SK-N-SH (cell line): Measurements from ENCODE around the gene ZCCHC17. TPM values are rescaled to one million over a fixed set of nuclear protein-coding genes. Genes with fewer than 3 reads are reported as not detected.

ENCODE experiments used
- CTCF ChIA-PET: fragments of 300-600, 350-600 bp; formaldehyde crosslinking; extraction: SDS; loops from one replicate; lab custom pipeline; 2021; lab: Yijun Ruan, JAX
- POLR2A ChIA-PET: fragments of 350-600 bp; sonication (Branson Sonifier 250); formaldehyde crosslinking; extraction: SDS; loops from one replicate; lab custom pipeline; 2020; ENCODE audit warnings: antibody characterized with exemption, inconsistent platforms; lab: Yijun Ruan, JAX
- DNase-seq: peaks from one replicate; pipeline ENCODE4 v3.0.0; 2012
- H2AFZ ChIP-seq: fragments of 200-600 bp; sonication (generic); 2 replicates; pipeline ENCODE4 v1.8.1; 2016; ENCODE audit warnings: antibody characterized with exemption, mild to moderate bottlenecking, low read depth
- H3F3A ChIP-seq: fragments of 200-600 bp; sonication (generic); replicated peaks from 2 replicates; pipeline ENCODE3; 2016; ENCODE audit warnings: antibody characterized with exemption, mild to moderate bottlenecking; ENCODE audit not compliant: insufficient read depth
- H3K27ac ChIP-seq, 2 experiments: fragments of 200-500 bp in 1 of 2; fragments of 200-600 bp in 1 of 2; sonication (Bioruptor generic) in 1 of 2; sonication (generic), shearing (Covaris generic) in 1 of 2; 2 replicates each; pipeline versions ENCODE4 v1.5.1 to v1.6.1; 2014 to 2016; ENCODE audit warnings: low read depth in 2 of 2, inconsistent platforms in 1 of 2, low read length in 1 of 2, mild to moderate bottlenecking in 1 of 2, mixed read lengths in 1 of 2
- H3K27me3 ChIP-seq: fragments of 200-600 bp; sonication (generic), shearing (Covaris generic); 2 replicates; pipeline ENCODE4 v1.6.1; 2016; ENCODE audit warnings: mixed run types; ENCODE audit not compliant: insufficient read depth
- H3K36me3 ChIP-seq, 2 experiments: fragments of 200-500 bp in 1 of 2; fragments of 200-600 bp in 1 of 2; sonication (Bioruptor generic) in 1 of 2; sonication (generic) in 1 of 2; replicated peaks in 1 of 2; 2 replicates each; pipeline versions ENCODE3 to v1.5.1; 2014 to 2016; ENCODE audit warnings: low read length in 1 of 2, mild to moderate bottlenecking in 1 of 2; ENCODE audit not compliant: insufficient read depth in 2 of 2, control insufficient read depth in 1 of 2
- H3K4me1 ChIP-seq, 2 experiments: fragments of 200-500 bp in 1 of 2; fragments of 200-600 bp in 1 of 2; sonication (Bioruptor generic) in 1 of 2; sonication (generic), shearing (Covaris generic) in 1 of 2; 2 replicates each; pipeline versions ENCODE4 v1.5.1 to v1.6.1; 2014 to 2016; ENCODE audit warnings: low read depth in 1 of 2, low read length in 1 of 2, mixed run types in 1 of 2; ENCODE audit not compliant: insufficient read depth in 2 of 2, control insufficient read depth in 1 of 2
- H3K4me2 ChIP-seq: fragments of 200-600 bp; sonication (generic), shearing (Covaris generic); 2 replicates; pipeline ENCODE4 v1.6.1; 2017; ENCODE audit warnings: mixed run types
- H3K4me3 ChIP-seq, 2 experiments: fragments of 200-500 bp in 1 of 2; fragments of 200-600 bp in 1 of 2; sonication (Bioruptor generic) in 1 of 2; sonication (generic), shearing (Covaris generic) in 1 of 2; 2 replicates each; pipeline versions ENCODE4 v1.5.1 to v1.8.1; 2014 to 2016; ENCODE audit warnings: low read depth in 2 of 2, inconsistent platforms in 1 of 2, low read length in 1 of 2, mild to moderate bottlenecking in 1 of 2, mixed read lengths in 1 of 2, moderate library complexity in 1 of 2
- H3K79me2 ChIP-seq: fragments of 200-600 bp; sonication (generic); 2 replicates; pipeline ENCODE4 v1.8.1; 2017; ENCODE audit warnings: mild to moderate bottlenecking; ENCODE audit not compliant: insufficient read depth
- H3K9ac ChIP-seq: fragments of 200-600 bp; sonication (generic); 2 replicates; pipeline ENCODE4 v1.6.1; 2017; ENCODE audit warnings: mixed run types
- H3K9me2 ChIP-seq: fragments of 200-600 bp; sonication (generic); 2 replicates; pipeline ENCODE4 v1.6.1; 2017; ENCODE audit warnings: mixed run types
- H3K9me3 ChIP-seq: fragments of 200-600 bp; sonication (generic); 2 replicates; pipeline ENCODE4 v1.6.1; 2017; ENCODE audit warnings: mixed run types, mild to moderate bottlenecking, moderate library complexity
- H4K20me1 ChIP-seq: fragments of 200-600 bp; sonication (generic); 2 replicates; pipeline ENCODE4 v1.6.1; 2017; ENCODE audit warnings: mild to moderate bottlenecking, mixed run types; ENCODE audit not compliant: insufficient read depth
- MEF2A ChIP-seq: IDR thresholded peaks from 2 replicates; pipeline ENCODE4 v1.4.0; 2012; ENCODE audit warnings: low read depth, borderline replicate concordance
- RAD21 ChIP-seq: IDR thresholded peaks from 2 replicates; pipeline ENCODE4 v1.6.1; 2012; ENCODE audit warnings: mild to moderate bottlenecking, low read length
- RFX5 ChIP-seq: IDR thresholded peaks from 2 replicates; pipeline ENCODE4 v1.6.1; 2012; ENCODE audit warnings: mild to moderate bottlenecking, improper control_type of control experiment, low read length
- RXRA ChIP-seq: IDR thresholded peaks from 2 replicates; pipeline ENCODE4 v1.4.0; 2012; ENCODE audit warnings: low read depth, mild to moderate bottlenecking, borderline replicate concordance
- TEAD4 ChIP-seq: IDR thresholded peaks from 2 replicates; pipeline ENCODE4 v1.4.0; 2012; ENCODE audit warnings: mild to moderate bottlenecking, borderline replicate concordance; ENCODE audit not compliant: insufficient read depth
- WGBS: methylation state at CpG from one replicate; pipeline ENCODE4 v1.1.6; 2017; ENCODE audit warnings: low lambda C conversion rate; 5-methylcytosine and 5-hydroxymethylcytosine counted together
- polyA plus RNA-seq, 3 experiments: library from polyadenylated mRNA; depleted of rRNA; stranded (reverse); fragments of >200 nt; gene quantifications; 2 replicates each; pipeline ENCODE4 v1.2.3, GENCODE V29; 2012
- TF ChIP-seq, protein P1 (sequence below): fragments of 200-600 bp; sonication (generic); IDR thresholded peaks from 2 replicates; pipeline ENCODE4 v1.6.1; 2017; ENCODE audit warnings: antibody characterized with exemption, mild to moderate bottlenecking, moderate library complexity
- TF ChIP-seq, protein P2 (sequence below): IDR thresholded peaks from 2 replicates; pipeline ENCODE4 v1.4.0; 2012; ENCODE audit warnings: low read depth, borderline replicate concordance

Gene ZCCHC17
- polyA plus RNA-seq, 1 of the 3 experiments (the other 2 are of a cell fraction), result 25.8 TPM

DNA sequence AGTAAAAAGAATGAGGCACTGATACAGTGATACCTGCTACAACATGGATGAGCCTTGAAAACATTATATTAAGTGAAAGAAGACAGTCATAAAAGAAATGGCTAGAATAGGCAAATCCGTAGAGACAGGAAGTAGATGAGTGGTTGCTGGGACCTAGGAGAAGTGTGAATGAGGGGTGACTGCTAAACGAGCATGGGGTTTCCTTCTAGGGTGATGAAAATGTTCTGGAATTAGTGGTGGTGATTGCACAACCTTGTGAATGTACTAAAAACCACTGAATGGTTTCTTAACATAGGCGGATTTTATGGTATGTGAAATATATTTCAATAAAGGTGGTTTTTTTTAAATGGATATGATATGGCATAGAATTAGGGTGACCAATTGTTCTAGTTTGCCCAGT lies 103.6 kb downstream of the ZCCHC17 start:
- H3K27me3 ChIP-seq, result no peaks in the 10 kb centered on the region
- H3K4me3 ChIP-seq, result no peak overlapping the region
- H3K9ac ChIP-seq, result no peak overlapping the region
- no peaks in the 10 kb centered on the region for H4K20me1 ChIP-seq
- TF ChIP-seq RAD21 (no peak), RXRA (no peak), TEAD4 (no peak), MEF2A (no peak), RFX5 (no peak)
- TF ChIP-seq, protein P1, sequence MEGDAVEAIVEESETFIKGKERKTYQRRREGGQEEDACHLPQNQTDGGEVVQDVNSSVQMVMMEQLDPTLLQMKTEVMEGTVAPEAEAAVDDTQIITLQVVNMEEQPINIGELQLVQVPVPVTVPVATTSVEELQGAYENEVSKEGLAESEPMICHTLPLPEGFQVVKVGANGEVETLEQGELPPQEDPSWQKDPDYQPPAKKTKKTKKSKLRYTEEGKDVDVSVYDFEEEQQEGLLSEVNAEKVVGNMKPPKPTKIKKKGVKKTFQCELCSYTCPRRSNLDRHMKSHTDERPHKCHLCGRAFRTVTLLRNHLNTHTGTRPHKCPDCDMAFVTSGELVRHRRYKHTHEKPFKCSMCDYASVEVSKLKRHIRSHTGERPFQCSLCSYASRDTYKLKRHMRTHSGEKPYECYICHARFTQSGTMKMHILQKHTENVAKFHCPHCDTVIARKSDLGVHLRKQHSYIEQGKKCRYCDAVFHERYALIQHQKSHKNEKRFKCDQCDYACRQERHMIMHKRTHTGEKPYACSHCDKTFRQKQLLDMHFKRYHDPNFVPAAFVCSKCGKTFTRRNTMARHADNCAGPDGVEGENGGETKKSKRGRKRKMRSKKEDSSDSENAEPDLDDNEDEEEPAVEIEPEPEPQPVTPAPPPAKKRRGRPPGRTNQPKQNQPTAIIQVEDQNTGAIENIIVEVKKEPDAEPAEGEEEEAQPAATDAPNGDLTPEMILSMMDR, result no peak
- TF ChIP-seq, protein P2, sequence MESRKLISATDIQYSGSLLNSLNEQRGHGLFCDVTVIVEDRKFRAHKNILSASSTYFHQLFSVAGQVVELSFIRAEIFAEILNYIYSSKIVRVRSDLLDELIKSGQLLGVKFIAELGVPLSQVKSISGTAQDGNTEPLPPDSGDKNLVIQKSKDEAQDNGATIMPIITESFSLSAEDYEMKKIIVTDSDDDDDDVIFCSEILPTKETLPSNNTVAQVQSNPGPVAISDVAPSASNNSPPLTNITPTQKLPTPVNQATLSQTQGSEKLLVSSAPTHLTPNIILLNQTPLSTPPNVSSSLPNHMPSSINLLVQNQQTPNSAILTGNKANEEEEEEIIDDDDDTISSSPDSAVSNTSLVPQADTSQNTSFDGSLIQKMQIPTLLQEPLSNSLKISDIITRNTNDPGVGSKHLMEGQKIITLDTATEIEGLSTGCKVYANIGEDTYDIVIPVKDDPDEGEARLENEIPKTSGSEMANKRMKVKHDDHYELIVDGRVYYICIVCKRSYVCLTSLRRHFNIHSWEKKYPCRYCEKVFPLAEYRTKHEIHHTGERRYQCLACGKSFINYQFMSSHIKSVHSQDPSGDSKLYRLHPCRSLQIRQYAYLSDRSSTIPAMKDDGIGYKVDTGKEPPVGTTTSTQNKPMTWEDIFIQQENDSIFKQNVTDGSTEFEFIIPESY, result no peak
- TF ChIP-seq, all 33 proteins: peak for 0
- Histone ChIP-seq H3K9me3 (no peaks in the 10 kb centered on the region), H3K4me1 (peaks cover 0 to 12% of the 10 kb centered on the region in 2 experiments; a peak in 1 of 4 replicates), H3K9me2 (no peaks in the 10 kb centered on the region), H3K4me2 (no peak overlapping the region), H2AFZ (no peak overlapping the region), H3K79me2 (no peaks in the 10 kb centered on the region), H3F3A (peaks cover 16% of the 10 kb centered on the region), H3K27ac (no peak overlapping the region), H3K36me3 (no peaks in the 10 kb centered on the region)
- ChIA-PET POLR2A (no interaction called here), CTCF (interaction anchor here (13.9 kb wide), 1 partner anchor 19 kb away, joined by 287 read pairs; the partner anchor contains the start of gene SERINC2)
- WGBS, result 67% methylated on average over 3 of the region's 3 CpGs
- no peak for DNase-seq

GRCh38 chr1:31401241-31401640 lies 104.4 kb downstream of the ZCCHC17 start:
- no peak overlapping the region for H2AFZ ChIP-seq
- no peak for DNase-seq
- ChIA-PET CTCF (interaction anchor here (13.9 kb wide), 1 partner anchor 18 kb away, joined by 287 read pairs; the partner anchor contains the start of gene SERINC2), POLR2A (no interaction called here)
- H3K4me2 ChIP-seq, result no peak overlapping the region
- peaks cover 13% of the 10 kb centered on the region for H3F3A ChIP-seq
- H3K9ac ChIP-seq, result no peak overlapping the region
- no peak overlapping the region for H3K27ac ChIP-seq
- 50% methylated on average over 2 of the region's 2 CpGs for WGBS
- no peaks in the 10 kb centered on the region for H4K20me1 ChIP-seq
- peaks cover 0 to 12% of the 10 kb centered on the region in 2 experiments; a peak in 1 of 4 replicates for H3K4me1 ChIP-seq
- TF ChIP-seq, protein P2, result no peak
- TF ChIP-seq, protein P1, result 0 out of 2 replicates have a peak, but pooled peaks have one; percentile 7
- TF ChIP-seq, all 33 proteins: peak for 1
- Histone ChIP-seq H3K79me2 (no peaks in the 10 kb centered on the region), H3K4me3 (no peak overlapping the region), H3K9me2 (no peaks in the 10 kb centered on the region), H3K9me3 (no peaks in the 10 kb centered on the region), H3K36me3 (no peaks in the 10 kb centered on the region), H3K27me3 (no peaks in the 10 kb centered on the region)
